Esophagus mucosa (tissue), 1 donor: ENCODE data around the gene PPIL4. TPM values are rescaled to one million over a fixed set of nuclear protein-coding genes. Genes with fewer than 3 reads are reported as not detected.
"Not testable (repeated sequence)": the region's sequence is repeated elsewhere in the genome, so short reads cannot be mapped to it uniquely, and the experiment has no call there.

Experiments used
- ATAC-seq: fragments of 200-7000 bp; cut with Tn5 transposase; one replicate; pipeline ENCODE4 v1.9.1; 2020
- total RNA-seq: library from RNA; stranded (reverse); gene quantifications from one replicate; pipeline ENCODE4 v1.2.4, GENCODE V29; 2023
- donor health status: DM: yes; HTN: yes; CAD: no.

Gene PPIL4
- total RNA-seq, 1 donor from 2014 or later, result 12.1 TPM

DNA sequence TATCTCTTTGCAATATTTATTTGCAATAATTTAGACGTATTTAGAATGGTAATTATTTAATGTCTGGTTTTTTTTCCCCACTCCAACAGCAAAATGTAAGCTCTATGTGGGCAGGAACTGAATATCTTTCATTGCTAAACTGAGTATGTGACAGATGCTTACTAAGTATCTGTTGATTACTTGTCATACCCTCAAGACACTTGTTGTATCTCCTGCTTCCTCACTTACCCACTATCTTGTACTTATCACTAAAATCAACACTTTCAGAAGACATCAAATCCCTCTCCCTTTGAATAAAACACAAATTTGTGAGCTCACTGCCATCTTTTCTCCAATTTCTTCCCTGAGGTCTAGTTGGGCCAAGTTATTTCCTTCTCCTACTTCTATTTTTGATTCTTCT is 30.3 kb downstream of the PPIL4 start:
- ATAC-seq, result no peak

- no peak for ATAC-seq
These were observed 31.9 kb downstream of the PPIL4 start for GRCh38 chr6:149513915-149514314.

- no peak for ATAC-seq
These were observed 34.9 kb downstream of the PPIL4 start for GRCh38 chr6:149510793-149511512.

DNA sequence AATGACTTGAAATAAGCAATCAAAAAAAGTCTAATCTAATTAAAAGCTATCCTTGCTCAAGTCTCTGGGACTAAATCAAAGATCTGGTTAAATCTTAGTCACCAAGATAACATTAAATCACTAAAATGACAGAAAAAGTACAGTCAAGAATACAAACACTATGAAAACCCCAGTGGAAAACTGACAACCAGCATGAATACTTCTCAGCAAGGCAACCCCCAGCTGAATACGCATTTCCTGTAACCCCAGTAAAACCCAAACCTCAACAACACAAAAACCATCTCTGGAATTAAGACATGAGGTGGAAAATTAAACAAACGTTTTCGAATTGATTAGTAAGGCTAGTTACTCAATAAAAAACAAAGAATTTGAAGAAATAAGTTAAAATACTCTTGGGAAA is 37.4 kb downstream of the PPIL4 start:
- ATAC-seq, result no peak

- ATAC-seq, result no peak
These were observed 42.0 kb downstream of the PPIL4 start for GRCh38 chr6:149503872-149504271.

GRCh38 chr6:149503276-149503675 is 42.6 kb downstream of the PPIL4 start:
- ATAC-seq, result no peak

DNA sequence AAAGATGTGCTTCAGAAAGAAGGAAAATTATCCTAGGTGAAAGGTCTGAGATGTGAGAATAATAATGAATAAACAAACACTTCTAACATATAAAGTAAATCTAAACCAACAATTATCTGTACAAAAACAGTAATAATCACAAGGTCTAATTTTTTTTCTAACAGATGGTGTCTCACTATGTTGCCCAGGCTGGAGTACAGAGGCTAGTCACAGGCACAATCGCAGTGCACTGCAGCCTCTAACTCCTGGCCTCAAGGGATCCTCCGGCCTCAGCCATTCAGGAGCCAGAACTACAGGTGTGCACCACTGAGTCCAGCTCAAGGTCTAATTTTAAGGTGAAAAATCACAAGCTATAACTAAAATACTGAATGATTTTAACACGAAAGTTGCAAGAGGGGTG is 44.1 kb downstream of the PPIL4 start:
- no peak for ATAC-seq

- no peak for ATAC-seq
These were observed 44.6 kb downstream of the PPIL4 start for GRCh38 chr6:149501201-149501600.

- no peak for ATAC-seq
These were observed 45.7 kb downstream of the PPIL4 start for GRCh38 chr6:149500096-149500495.

DNA sequence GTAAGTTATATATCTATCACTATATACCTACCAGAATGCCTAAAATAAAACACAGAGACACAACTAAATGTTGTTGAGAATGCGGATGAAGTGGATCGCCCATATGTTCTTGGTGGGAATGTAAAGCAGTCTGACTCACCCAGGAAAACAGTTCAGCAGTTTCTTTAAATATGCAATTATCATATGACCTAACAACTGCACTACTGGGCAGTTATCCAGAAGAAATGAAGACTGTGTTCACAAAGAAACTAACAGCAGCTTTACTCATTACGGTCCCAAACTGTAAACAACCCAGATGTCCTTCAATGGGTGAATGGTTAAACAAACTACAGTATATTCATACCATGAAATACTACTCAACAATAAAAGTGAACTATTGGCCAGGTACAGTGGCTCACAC is 46.8 kb downstream of the PPIL4 start:
- ATAC-seq, result peak; percentile 51

GRCh38 chr6:149497365-149497764 is 48.5 kb downstream of the PPIL4 start:
- no peak for ATAC-seq

- ATAC-seq, result peak; percentile 72
These were observed 49.2 kb downstream of the PPIL4 start for GRCh38 chr6:149496597-149496996.

GRCh38 chr6:149495349-149496016 is 50.4 kb downstream of the PPIL4 start:
- not testable (repeated sequence) for ATAC-seq

DNA sequence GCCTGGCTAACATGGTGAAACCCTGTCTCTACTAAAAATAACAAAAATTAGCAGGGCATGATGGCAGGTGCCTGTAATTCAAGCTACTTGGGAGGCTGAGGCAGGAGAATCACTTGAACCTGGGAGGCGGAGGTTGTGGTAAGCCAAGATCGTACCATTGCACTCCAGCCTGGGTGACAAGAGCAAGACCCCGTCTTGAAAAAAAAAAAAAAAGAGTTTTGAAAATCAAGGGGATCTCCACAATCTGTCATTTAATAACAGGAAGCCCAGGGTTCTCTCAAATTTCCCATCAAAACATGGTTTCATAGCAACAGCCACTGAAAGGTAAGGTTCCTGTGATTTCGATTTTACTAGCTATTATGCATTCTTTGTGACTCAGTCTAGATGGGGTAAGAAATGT is 51.0 kb downstream of the PPIL4 start:
- ATAC-seq, result not testable (repeated sequence)

DNA sequence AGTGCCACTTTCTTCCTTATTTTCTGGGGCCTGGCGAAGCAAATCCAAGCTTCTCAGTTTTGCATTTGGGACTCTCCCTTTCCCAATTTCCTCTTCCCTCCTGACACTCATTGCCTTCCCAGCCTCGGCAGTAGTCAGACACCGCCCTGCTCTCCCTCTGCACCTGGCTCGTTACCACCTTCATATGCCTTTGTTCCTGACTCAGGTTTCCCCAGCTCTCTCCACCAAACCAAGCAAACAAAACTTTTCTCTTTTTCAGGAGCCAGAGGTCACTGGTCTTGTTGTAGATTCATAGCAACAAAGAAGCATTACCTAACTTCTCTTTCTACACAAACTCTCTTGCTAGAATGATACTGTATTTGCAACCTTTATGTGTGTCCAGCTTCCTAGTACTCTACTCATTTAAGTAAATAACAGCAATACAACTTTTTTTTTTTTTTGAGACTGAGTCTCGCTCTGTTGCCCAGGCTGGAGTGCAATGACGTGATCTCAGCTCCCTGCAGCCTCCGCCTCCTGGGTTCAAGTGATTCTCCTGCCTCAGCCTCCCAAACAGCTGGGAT is 52.0 kb downstream of the PPIL4 start:
- ATAC-seq, result peak; percentile 81

DNA sequence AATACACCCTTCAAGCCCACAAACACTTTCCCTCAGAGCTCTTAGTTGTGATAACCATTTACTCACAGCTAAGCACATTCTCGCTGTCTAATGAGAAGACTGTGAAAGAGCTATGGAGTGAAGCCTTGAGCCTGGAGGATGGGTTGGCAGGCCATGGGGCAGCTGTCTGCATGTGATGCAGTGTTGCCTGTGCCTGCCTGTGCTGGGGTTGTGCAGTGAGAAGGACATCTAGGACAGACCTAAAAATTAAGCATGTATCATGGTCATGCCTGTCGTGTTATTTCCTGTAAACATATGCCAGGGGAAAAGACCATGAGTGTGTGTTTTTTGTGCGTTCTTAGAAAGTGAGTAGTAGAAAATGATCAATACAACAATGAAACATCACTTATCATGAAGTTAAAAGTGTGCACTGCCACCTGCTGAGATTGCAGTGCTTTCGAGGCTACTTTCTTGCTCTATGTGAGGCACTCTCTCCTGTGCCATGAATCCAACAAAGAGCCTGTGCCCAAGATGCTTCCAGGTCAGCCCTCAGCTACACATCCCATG is 53.0 kb downstream of the PPIL4 start:
- ATAC-seq, result no peak

- no peak for ATAC-seq
These were observed 55.9 kb downstream of the PPIL4 start for GRCh38 chr6:149489967-149490366.

DNA sequence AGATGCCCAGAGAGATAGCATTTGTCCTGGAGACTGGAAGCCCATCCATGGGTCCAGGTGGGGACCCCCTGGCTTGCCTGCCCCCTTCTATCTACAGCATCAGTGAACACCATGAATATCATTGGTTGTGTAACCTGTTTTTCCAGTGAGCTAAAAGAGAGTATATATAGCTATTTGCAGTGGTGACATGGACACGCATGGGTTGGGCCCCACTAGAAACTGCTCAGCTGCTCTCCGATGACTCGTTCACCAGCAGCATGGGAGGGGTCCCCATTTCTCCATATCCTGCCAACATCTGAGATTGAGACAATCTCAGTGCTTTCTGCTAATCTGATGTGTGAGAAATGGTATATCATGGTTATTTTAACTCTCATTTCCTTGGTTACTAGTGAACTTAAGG is 57.0 kb downstream of the PPIL4 start:
- peak; percentile 69 for ATAC-seq

GRCh38 chr6:149487316-149487715 is 58.5 kb downstream of the PPIL4 start:
- no peak for ATAC-seq

- peak; percentile 34 for ATAC-seq
These were observed 60.8 kb downstream of the PPIL4 start, which contains the start of gene ZC3H12D for GRCh38 chr6:149484733-149485700. Gene ZC3H12D, minus strand, starts transcription at chr6:149485014. Its CDS starts 10,471 bp downstream, at chr6:149474543.

DNA sequence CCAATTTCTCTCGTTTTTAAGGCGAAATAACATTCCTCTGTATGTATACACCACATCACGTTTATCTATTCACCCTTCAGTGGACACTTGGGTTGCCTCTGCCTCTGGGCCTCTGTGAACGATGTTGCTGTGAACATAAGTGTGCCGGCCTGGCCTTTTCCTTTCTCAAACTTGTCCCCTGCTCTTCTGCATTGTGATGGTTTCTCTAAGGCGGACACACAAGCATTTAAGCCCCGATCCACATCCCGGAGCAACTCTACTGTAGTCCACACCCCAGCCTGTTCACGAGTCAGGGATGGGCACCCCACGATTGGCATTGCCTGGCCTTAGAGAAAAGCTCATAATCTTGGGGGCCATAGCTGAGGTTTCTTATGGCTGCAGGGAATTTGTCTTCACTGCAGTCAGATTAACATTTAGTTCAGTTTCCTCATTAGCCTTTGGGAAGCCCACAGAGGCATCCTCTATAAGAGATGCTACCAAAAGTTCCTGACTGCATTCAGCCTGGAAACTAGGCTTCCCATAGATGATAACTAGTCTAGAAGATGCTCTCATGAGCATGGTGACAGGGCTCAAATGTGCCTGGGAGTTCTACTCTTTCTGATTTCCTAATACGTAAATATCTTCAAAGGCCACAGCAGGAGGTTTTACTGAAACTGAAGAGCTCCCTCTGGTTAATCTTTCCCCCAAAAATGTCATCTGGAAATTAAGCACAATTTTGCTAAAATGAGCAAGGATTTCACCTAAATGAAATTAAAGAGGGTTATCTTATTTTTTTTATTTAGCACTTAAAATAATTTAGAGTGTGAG is 61.8 kb downstream of the PPIL4 start:
- ATAC-seq, result no peak

DNA sequence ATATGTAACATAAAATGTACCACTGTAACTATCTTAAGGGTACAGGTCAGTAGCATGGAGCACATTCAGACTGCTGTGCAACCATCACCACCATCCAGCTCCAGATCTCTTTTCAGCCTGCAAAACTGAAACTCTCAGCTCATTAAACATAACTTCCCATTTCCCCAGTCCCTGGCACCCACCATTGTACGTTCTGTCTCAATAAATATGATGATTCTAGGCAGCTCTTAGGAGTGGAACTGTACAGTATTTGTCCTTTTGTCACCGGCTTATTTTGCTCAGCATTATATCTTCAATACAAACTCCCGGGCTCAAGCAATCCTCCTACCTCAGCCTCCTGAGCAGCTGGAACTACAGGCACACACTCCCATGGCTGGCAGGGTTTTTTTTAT is 62.5 kb downstream of the PPIL4 start:
- no peak for ATAC-seq
